ENCODE results near the gene SLTM.

DNA sequence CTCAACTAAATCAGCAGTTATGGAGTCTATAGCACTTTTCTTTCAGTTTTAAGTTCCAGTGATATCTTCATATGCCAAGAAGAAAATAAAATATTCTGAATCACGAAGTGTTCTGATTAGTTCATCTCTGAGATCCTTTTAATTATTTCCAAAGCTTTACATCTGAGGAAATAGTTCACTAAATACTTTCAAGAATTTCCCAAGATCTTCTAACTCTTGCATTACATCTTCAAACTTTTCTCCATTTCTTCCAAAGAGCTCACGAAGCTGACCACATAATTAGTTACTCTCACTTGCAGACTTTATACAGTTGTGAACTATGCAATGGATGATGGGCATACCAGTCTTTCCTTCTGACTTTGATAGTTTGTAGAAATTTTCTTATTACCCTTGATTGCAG is 49.8 kb upstream of the SLTM start:
- TF ChIP-seq POLR2A (IDR thresholded peaks at IDR 0.05) (no peak), POLR2AphosphoS5 (IDR thresholded peaks at IDR 0.05) (no peak)
- TF ChIP-seq, protein P1, sequence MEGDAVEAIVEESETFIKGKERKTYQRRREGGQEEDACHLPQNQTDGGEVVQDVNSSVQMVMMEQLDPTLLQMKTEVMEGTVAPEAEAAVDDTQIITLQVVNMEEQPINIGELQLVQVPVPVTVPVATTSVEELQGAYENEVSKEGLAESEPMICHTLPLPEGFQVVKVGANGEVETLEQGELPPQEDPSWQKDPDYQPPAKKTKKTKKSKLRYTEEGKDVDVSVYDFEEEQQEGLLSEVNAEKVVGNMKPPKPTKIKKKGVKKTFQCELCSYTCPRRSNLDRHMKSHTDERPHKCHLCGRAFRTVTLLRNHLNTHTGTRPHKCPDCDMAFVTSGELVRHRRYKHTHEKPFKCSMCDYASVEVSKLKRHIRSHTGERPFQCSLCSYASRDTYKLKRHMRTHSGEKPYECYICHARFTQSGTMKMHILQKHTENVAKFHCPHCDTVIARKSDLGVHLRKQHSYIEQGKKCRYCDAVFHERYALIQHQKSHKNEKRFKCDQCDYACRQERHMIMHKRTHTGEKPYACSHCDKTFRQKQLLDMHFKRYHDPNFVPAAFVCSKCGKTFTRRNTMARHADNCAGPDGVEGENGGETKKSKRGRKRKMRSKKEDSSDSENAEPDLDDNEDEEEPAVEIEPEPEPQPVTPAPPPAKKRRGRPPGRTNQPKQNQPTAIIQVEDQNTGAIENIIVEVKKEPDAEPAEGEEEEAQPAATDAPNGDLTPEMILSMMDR (IDR thresholded peaks at IDR 0.05): no peak
